Epithelial cell of proximal tubule (primary cell): ENCODE measurements around the gene DENND5A. TPM values are rescaled to one million over a fixed set of nuclear protein-coding genes. Genes with fewer than 3 reads are reported as not detected.
"Not testable (repeated sequence)": the region's sequence is repeated elsewhere in the genome, so short reads cannot be mapped to it uniquely, and the experiment has no call there.

Source experiments
- DNase-seq: peaks from one replicate; pipeline ENCODE4 v3.0.0-alpha.2; 2011; ENCODE audit warnings: low read depth
- H3K4me3 ChIP-seq: 2 replicates; pipeline ENCODE4 v1.5.1; 2011; ENCODE audit warnings: low read depth, mild to moderate bottlenecking, low read length
- CTCF ChIP-seq: conservative IDR thresholded peaks from 2 replicates; pipeline ENCODE4 v1.5.1; 2012; ENCODE audit warnings: low read depth, mild to moderate bottlenecking, low read length
- total RNA-seq: library from RNA; depleted of rRNA; stranded (reverse); fragments of >200 nt; gene quantifications from 2 replicates; pipeline ENCODE4 v1.2.3, GENCODE V29; 2015

DENND5A gene
- total RNA-seq, 1 donor from 2014 or later, result 75.0 TPM

GRCh38 chr11:9176550-9176949, 88.6 kb downstream of the DENND5A start:
- no peak for TF ChIP-seq CTCF
- DNase-seq, result no peak
- H3K4me3 ChIP-seq, result no peak overlapping the region

- no peak for TF ChIP-seq CTCF
- no peak for DNase-seq
- H3K4me3 ChIP-seq, result no peak overlapping the region
Measured at GRCh38 chr11:9176136-9176535, 89.0 kb downstream of the DENND5A start.

GRCh38 chr11:9172389-9172788, 92.8 kb downstream of the DENND5A start:
- TF ChIP-seq CTCF, result no peak
- no peak overlapping the region for H3K4me3 ChIP-seq
- no peak for DNase-seq

GRCh38 chr11:9170450-9170849, 94.7 kb downstream of the DENND5A start:
- H3K4me3 ChIP-seq, result no peak overlapping the region
- no peak for TF ChIP-seq CTCF
- no peak for DNase-seq

GRCh38 chr11:9169595-9170295, 95.4 kb downstream of the DENND5A start:
- no peak overlapping the region for H3K4me3 ChIP-seq
- TF ChIP-seq CTCF, result no peak
- DNase-seq, result no peak

GRCh38 chr11:9161991-9162390, 103.2 kb downstream of the DENND5A start:
- not testable (repeated sequence) for H3K4me3 ChIP-seq

GRCh38 chr11:9160166-9160565, 105.0 kb downstream of the DENND5A start:
- no peak for DNase-seq
- no peak for TF ChIP-seq CTCF
- H3K4me3 ChIP-seq, result no peak overlapping the region

More at GRCh38 chr11:9161991-9162390, 103.2 kb downstream of the DENND5A start:
- DNase-seq, result not testable (repeated sequence)
